HG02973 (cell line): ENCODE results near the gene TEDC2.

Experiments
- ATAC-seq: cut with Tn5 transposase; IDR thresholded peaks from one replicate; pipeline ENCODE4 v1.9.1; 2021; ENCODE audit warnings: moderate library complexity; ENCODE audit not compliant: unreplicated experiment

Gene TEDC2

GRCh38 chr16:2492292-2492691, 32.4 kb downstream of the TEDC2 start:
- no peak for ATAC-seq

GRCh38 chr16:2493605-2494004, 33.7 kb downstream of the TEDC2 start:
- ATAC-seq = no peak

- no peak for ATAC-seq
Measured at GRCh38 chr16:2494616-2495015, 34.7 kb downstream of the TEDC2 start.

- no peak for ATAC-seq
Measured at GRCh38 chr16:2495041-2495440, 35.1 kb downstream of the TEDC2 start.

GRCh38 chr16:2496223-2497115, 36.6 kb downstream of the TEDC2 start:
- ATAC-seq = no peak

GRCh38 chr16:2497116-2497630, 37.3 kb downstream of the TEDC2 start:
- no peak for ATAC-seq

GRCh38 chr16:2497695-2498484, 38.0 kb downstream of the TEDC2 start:
- no peak for ATAC-seq

- ATAC-seq = no peak
Measured at GRCh38 chr16:2498531-2499253, 38.8 kb downstream of the TEDC2 start.

GRCh38 chr16:2499454-2499853, 39.5 kb downstream of the TEDC2 start:
- ATAC-seq = no peak

GRCh38 chr16:2499890-2500429, 40.1 kb downstream of the TEDC2 start:
- ATAC-seq = no peak

- ATAC-seq = no peak
Measured at GRCh38 chr16:2500430-2500917, 40.6 kb downstream of the TEDC2 start.

GRCh38 chr16:2500918-2501750, 41.2 kb downstream of the TEDC2 start:
- no peak for ATAC-seq

- no peak for ATAC-seq
Measured at GRCh38 chr16:2501946-2502895, 42.3 kb downstream of the TEDC2 start.

GRCh38 chr16:2505695-2506094, 45.8 kb downstream of the TEDC2 start:
- no peak for ATAC-seq

GRCh38 chr16:2507052-2507659, 47.2 kb downstream of the TEDC2 start:
- no peak for ATAC-seq

GRCh38 chr16:2507665-2508064, 47.8 kb downstream of the TEDC2 start:
- ATAC-seq = no peak

GRCh38 chr16:2508722-2509400, 49.0 kb downstream of the TEDC2 start:
- no peak for ATAC-seq
